ENCODE measurements around the gene DMRT3. TPM values are rescaled to one million over a fixed set of nuclear protein-coding genes. Genes with fewer than 3 reads are reported as not detected.
A peak's percentile ranks its signal among the peaks of the same experiment; 100 is the strongest.

DMRT3 gene
- total and polyA plus RNA-seq, 2 donors, result 0.09 TPM; not detected in 1

DNA sequence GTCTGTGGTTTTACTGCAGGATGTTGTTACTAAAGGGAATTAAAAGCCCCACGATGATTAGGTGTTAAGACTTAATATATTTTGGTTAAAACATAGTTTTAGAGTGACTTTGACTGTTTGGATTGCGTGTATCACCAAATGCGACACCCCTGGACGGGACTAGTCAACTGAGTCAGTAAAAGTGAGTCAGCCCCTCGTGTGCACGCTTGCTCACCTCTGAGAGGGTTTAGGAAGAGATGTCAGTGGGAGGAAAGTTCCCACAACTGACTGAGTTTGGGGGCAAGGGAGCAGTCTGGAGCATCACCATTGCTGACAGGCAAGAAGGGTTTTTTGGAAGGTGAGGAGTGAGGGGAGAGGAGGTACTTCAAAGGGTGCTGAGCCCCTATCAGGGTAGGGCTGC, 14.4 kb upstream of the DMRT3 start:
- H3K4me3 ChIP-seq (ENCODE audit: low read depth, low read length), result no peak overlapping the region
- H3K27ac ChIP-seq (ENCODE audit: low read depth), result no peak overlapping the region
- no peaks in the 10 kb centered on the region for H3K4me1 ChIP-seq (ENCODE audit: insufficient read depth)
- WGBS, result 34% methylated on average over 6 of the region's 6 CpGs
- DNase-seq (ENCODE audit: extremely low spot score), result no peak
- no peaks in the 10 kb centered on the region for H3K36me3 ChIP-seq (ENCODE audit: insufficient read depth)

DNA sequence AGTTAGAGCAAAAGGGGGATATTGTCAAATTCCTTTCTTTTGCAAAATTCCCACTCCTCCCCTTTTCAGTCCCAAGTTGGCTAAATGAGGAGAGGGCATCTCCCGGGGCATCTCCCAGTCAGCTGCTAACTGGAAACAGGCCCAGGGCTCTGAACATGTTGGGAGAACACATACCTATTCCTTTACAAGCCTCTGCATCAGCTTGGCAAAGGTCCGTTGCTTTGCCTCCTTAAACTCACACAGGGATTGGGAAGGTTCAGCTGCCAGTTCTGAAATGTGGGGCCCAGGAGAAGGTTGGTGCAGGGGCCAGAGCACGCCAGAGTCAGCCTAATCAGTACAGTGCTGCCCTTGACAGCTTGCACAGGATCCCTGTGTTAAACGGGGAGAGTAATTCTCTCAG, 11.0 kb upstream of the DMRT3 start:
- H3K27ac ChIP-seq (ENCODE audit: low read depth), result no peak overlapping the region
- H3K4me3 ChIP-seq (ENCODE audit: low read depth, low read length), result no peak overlapping the region
- DNase-seq (ENCODE audit: extremely low spot score), result no peak
- no peaks in the 10 kb centered on the region for H3K36me3 ChIP-seq (ENCODE audit: insufficient read depth)
- 17% methylated on average over 4 of the region's 4 CpGs for WGBS
- H3K4me1 ChIP-seq (ENCODE audit: insufficient read depth), result no peaks in the 10 kb centered on the region

DNA sequence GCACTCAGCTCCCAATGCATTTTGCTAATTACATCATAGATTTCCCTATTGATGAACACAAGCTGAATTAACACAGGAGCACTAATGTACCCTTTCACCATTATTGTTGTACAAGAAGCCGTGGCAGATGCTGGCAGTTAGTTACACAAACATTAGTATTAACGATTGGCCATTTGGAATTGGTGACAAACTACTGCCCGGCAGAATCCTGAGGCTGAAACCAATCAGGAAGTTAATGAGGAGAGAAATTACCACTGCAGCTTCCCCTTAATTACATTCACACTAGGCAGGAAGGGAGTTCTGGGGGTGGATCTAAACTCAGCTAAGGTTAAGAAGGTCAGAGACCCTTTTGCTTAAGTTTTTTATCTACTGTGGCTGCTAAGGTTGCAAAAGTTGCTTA, 9.6 kb upstream of the DMRT3 start:
- Histone ChIP-seq H3K4me1 (ENCODE audit: insufficient read depth) (no peaks in the 10 kb centered on the region), H3K27ac (ENCODE audit: low read depth) (no peak overlapping the region), H3K4me3 (ENCODE audit: low read depth, low read length) (no peak overlapping the region), H3K36me3 (ENCODE audit: insufficient read depth) (no peaks in the 10 kb centered on the region)
- DNase-seq (ENCODE audit: extremely low spot score), result no peak
- 14% methylated on average over 3 of the region's 3 CpGs for WGBS

DNA sequence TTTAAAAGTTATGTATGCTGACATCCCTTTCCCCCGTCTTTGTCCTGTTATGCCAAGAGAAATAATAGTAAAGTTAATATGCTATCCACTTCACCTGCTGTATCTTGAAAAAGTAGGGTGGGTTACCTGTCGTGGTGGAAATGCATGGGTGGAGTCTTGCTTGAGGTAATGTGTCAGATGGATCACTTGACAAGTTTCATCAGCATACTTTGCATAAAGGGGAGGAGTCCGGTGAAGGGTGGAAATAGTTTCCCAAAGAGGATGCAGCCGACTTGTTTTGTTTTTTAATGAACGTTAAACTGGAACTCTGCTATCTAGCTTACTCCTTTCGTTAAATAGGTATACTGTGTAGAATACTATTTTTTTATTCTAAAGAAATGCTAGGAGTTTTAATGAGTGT, 9.0 kb upstream of the DMRT3 start:
- H3K4me3 ChIP-seq (ENCODE audit: low read depth, low read length), result no peak overlapping the region
- no peaks in the 10 kb centered on the region for H3K4me1 ChIP-seq (ENCODE audit: insufficient read depth)
- no peak overlapping the region for H3K27ac ChIP-seq (ENCODE audit: low read depth)
- no peak for DNase-seq (ENCODE audit: extremely low spot score)
- no peaks in the 10 kb centered on the region for H3K36me3 ChIP-seq (ENCODE audit: insufficient read depth)
- WGBS, result 8% methylated on average over 6 of the region's 6 CpGs

DNA sequence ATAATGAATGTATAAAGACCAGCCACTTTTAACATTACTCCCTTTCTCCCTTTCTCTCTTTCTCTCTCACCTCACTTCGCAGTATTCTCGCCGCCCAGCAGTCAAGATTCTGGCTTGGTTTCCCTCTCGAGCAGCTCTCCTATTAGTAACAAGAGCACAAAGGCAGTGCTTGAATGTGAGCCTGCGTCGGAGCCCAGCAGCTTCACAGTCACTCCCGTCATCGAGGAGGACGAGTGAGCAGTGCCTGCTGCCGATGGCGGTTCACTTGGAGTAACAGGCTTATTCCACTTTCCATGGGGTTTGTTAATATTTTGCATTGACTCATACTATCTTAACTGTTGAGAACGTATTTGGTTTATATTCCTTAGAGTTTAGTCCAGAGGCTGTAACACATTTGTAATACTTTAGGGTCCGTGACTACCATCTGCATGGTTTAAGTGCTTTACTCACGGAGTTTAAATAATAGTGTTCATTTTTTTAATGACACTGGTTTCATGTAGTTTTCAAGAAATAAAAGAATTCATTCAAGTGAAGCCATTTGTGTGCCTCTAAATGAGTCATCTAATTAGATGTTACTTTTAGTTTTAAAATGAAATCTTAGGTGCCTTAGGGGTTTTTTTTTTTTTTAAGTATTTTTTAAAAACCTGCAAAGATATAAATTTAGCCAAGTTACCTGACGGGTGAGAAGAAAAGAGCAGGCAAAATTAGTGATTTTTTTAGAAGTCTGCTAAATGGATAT, 8.4 kb upstream of the DMRT3 start:
- no peak for DNase-seq (ENCODE audit: extremely low spot score)
- H3K4me1 ChIP-seq (ENCODE audit: insufficient read depth), result no peaks in the 10 kb centered on the region
- H3K36me3 ChIP-seq (ENCODE audit: insufficient read depth), result no peaks in the 10 kb centered on the region
- 6% methylated on average over 15 of the region's 15 CpGs for whole genome bisulfite sequencing
- no peak overlapping the region for H3K4me3 ChIP-seq (ENCODE audit: low read depth, low read length)
- no peak overlapping the region for H3K27ac ChIP-seq (ENCODE audit: low read depth)

- Histone ChIP-seq H3K4me3 (ENCODE audit: low read depth, low read length) (no peak overlapping the region), H3K4me1 (ENCODE audit: insufficient read depth) (no peaks in the 10 kb centered on the region), H3K27ac (ENCODE audit: low read depth) (no peak overlapping the region), H3K36me3 (ENCODE audit: insufficient read depth) (no peaks in the 10 kb centered on the region)
- 5% methylated on average over 49 of the region's 49 CpGs for WGBS
- DNase-seq (ENCODE audit: extremely low spot score), result no peak
These were observed 6.9 kb upstream of the DMRT3 start for GRCh38 chr9:969310-970150.

- Histone ChIP-seq H3K4me3 (ENCODE audit: low read depth, low read length) (no peak overlapping the region), H3K27ac (ENCODE audit: low read depth) (no peak overlapping the region), H3K36me3 (ENCODE audit: insufficient read depth) (no peaks in the 10 kb centered on the region), H3K4me1 (ENCODE audit: insufficient read depth) (no peaks in the 10 kb centered on the region)
- WGBS, result 5% methylated on average over 57 of the region's 57 CpGs
- no peak for DNase-seq (ENCODE audit: extremely low spot score)
These were observed 6.1 kb upstream of the DMRT3 start for GRCh38 chr9:970151-970996.

GRCh38 chr9:971901-972500, 4.5 kb upstream of the DMRT3 start:
- Histone ChIP-seq H3K27ac (ENCODE audit: low read depth) (no peak overlapping the region), H3K4me3 (ENCODE audit: low read depth, low read length) (peak overlapping the region; percentile 14), H3K36me3 (ENCODE audit: insufficient read depth) (no peaks in the 10 kb centered on the region), H3K4me1 (ENCODE audit: insufficient read depth) (no peaks in the 10 kb centered on the region)
- DNase-seq (ENCODE audit: extremely low spot score), result no peak
- WGBS, result 3% methylated on average over 42 of the region's 42 CpGs

GRCh38 chr9:972501-973294, 3.8 kb upstream of the DMRT3 start:
- WGBS, result 6% methylated on average over 68 of the region's 68 CpGs
- H3K4me3 ChIP-seq (ENCODE audit: low read depth, low read length), result no peak overlapping the region
- H3K36me3 ChIP-seq (ENCODE audit: insufficient read depth), result no peaks in the 10 kb centered on the region
- no peaks in the 10 kb centered on the region for H3K4me1 ChIP-seq (ENCODE audit: insufficient read depth)
- no peak overlapping the region for H3K27ac ChIP-seq (ENCODE audit: low read depth)
- DNase-seq (ENCODE audit: extremely low spot score), result no peak

DNA sequence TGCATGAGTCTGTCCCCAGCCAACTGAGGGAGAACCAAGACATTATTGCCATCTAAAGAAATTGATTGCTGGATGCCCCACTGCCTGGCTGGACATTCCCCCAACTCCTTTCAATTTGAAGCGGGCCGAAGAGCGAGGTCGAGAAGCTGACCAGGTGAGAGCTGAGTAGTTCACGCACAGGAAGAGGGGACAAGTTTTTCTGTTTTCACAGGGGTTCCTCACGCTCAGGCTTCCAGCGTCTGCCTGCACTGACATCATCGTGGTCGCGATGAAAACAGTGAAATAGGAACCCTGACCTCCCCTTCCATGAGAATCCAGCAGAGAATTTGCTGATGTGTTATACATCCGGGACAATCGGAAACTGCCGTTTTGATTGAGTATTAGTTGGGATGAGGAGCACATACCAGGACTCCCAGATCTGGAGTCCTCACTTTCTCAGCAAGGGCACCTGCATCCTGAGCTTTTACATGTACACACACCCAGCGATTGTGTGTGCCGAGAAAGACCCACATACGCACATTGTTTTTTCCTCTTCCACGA, 3.1 kb upstream of the DMRT3 start:
- 24% methylated on average over 17 of the region's 17 CpGs for WGBS
- Histone ChIP-seq H3K4me1 (ENCODE audit: insufficient read depth) (no peaks in the 10 kb centered on the region), H3K4me3 (ENCODE audit: low read depth, low read length) (no peak overlapping the region), H3K27ac (ENCODE audit: low read depth) (no peak overlapping the region), H3K36me3 (ENCODE audit: insufficient read depth) (no peaks in the 10 kb centered on the region)
- DNase-seq (ENCODE audit: extremely low spot score), result no peak

- Histone ChIP-seq H3K27ac (ENCODE audit: low read depth) (no peak overlapping the region), H3K4me3 (ENCODE audit: low read depth, low read length) (no peak overlapping the region), H3K36me3 (ENCODE audit: insufficient read depth) (no peaks in the 10 kb centered on the region), H3K4me1 (ENCODE audit: insufficient read depth) (no peaks in the 10 kb centered on the region)
- 10% methylated on average over 29 of the region's 29 CpGs for WGBS
- DNase-seq (ENCODE audit: extremely low spot score), result no peak
These were observed 2.1 kb upstream of the DMRT3 start for GRCh38 chr9:974031-974995.

All from urinary bladder (tissue), 4 donors.